Measurements from ENCODE around the gene DICER1.

DICER1 gene

GRCh38 chr14:95128140-95128539, 29.2 kb downstream of the DICER1 start:
- no peak overlapping the region for H3K27ac ChIP-seq (ENCODE audit: insufficient read depth, low read length, poor library complexity, severe bottlenecking)
- no peaks in the 10 kb centered on the region for H3K27me3 ChIP-seq (replicated peaks; ENCODE audit: control insufficient read depth, insufficient read depth, low read length, poor library complexity, severe bottlenecking)
- H3K9me3 ChIP-seq (ENCODE audit: control insufficient read depth, low read length), result no peaks in the 10 kb centered on the region
- H3K4me3 ChIP-seq (ENCODE audit: insufficient read depth, low read depth, low read length, poor library complexity, severe bottlenecking), result no peak overlapping the region
- no peak for DNase-seq
- H3K4me1 ChIP-seq (ENCODE audit: control insufficient read depth, insufficient read depth, low read length, poor library complexity, severe bottlenecking), result no peaks in the 10 kb centered on the region
- peaks cover 51% of the 10 kb centered on the region for H3K36me3 ChIP-seq (ENCODE audit: control insufficient read depth, insufficient read depth, low read length)

GRCh38 chr14:95127531-95127911, 29.8 kb downstream of the DICER1 start:
- no peak for DNase-seq
- H3K4me1 ChIP-seq (ENCODE audit: control insufficient read depth, insufficient read depth, low read length, poor library complexity, severe bottlenecking), result no peaks in the 10 kb centered on the region
- H3K9me3 ChIP-seq (ENCODE audit: control insufficient read depth, low read length), result no peaks in the 10 kb centered on the region
- H3K36me3 ChIP-seq (ENCODE audit: control insufficient read depth, insufficient read depth, low read length), result peaks cover 46% of the 10 kb centered on the region
- H3K27ac ChIP-seq (ENCODE audit: insufficient read depth, low read length, poor library complexity, severe bottlenecking), result no peak overlapping the region
- H3K4me3 ChIP-seq (ENCODE audit: insufficient read depth, low read depth, low read length, poor library complexity, severe bottlenecking), result no peak overlapping the region
- no peaks in the 10 kb centered on the region for H3K27me3 ChIP-seq (replicated peaks; ENCODE audit: control insufficient read depth, insufficient read depth, low read length, poor library complexity, severe bottlenecking)

GRCh38 chr14:95126906-95127530, 30.3 kb downstream of the DICER1 start:
- no peak overlapping the region for H3K27ac ChIP-seq (ENCODE audit: insufficient read depth, low read length, poor library complexity, severe bottlenecking)
- H3K9me3 ChIP-seq (ENCODE audit: control insufficient read depth, low read length), result no peaks in the 10 kb centered on the region
- no peak overlapping the region for H3K4me3 ChIP-seq (ENCODE audit: insufficient read depth, low read depth, low read length, poor library complexity, severe bottlenecking)
- no peaks in the 10 kb centered on the region for H3K27me3 ChIP-seq (replicated peaks; ENCODE audit: control insufficient read depth, insufficient read depth, low read length, poor library complexity, severe bottlenecking)
- no peak for DNase-seq
- H3K36me3 ChIP-seq (ENCODE audit: control insufficient read depth, insufficient read depth, low read length), result peaks cover 46% of the 10 kb centered on the region
- no peaks in the 10 kb centered on the region for H3K4me1 ChIP-seq (ENCODE audit: control insufficient read depth, insufficient read depth, low read length, poor library complexity, severe bottlenecking)

GRCh38 chr14:95125915-95126314, 31.4 kb downstream of the DICER1 start:
- no peaks in the 10 kb centered on the region for H3K9me3 ChIP-seq (ENCODE audit: control insufficient read depth, low read length)
- H3K27ac ChIP-seq (ENCODE audit: insufficient read depth, low read length, poor library complexity, severe bottlenecking), result no peak overlapping the region
- H3K36me3 ChIP-seq (ENCODE audit: control insufficient read depth, insufficient read depth, low read length), result peaks cover 38% of the 10 kb centered on the region
- no peak overlapping the region for H3K4me3 ChIP-seq (ENCODE audit: insufficient read depth, low read depth, low read length, poor library complexity, severe bottlenecking)
- no peaks in the 10 kb centered on the region for H3K27me3 ChIP-seq (replicated peaks; ENCODE audit: control insufficient read depth, insufficient read depth, low read length, poor library complexity, severe bottlenecking)
- no peak for DNase-seq
- no peaks in the 10 kb centered on the region for H3K4me1 ChIP-seq (ENCODE audit: control insufficient read depth, insufficient read depth, low read length, poor library complexity, severe bottlenecking)

- H3K36me3 ChIP-seq (ENCODE audit: control insufficient read depth, insufficient read depth, low read length), result peaks cover 42% of the 10 kb centered on the region
- no peak overlapping the region for H3K27ac ChIP-seq (ENCODE audit: insufficient read depth, low read length, poor library complexity, severe bottlenecking)
- no peak overlapping the region for H3K4me3 ChIP-seq (ENCODE audit: insufficient read depth, low read depth, low read length, poor library complexity, severe bottlenecking)
- no peaks in the 10 kb centered on the region for H3K4me1 ChIP-seq (ENCODE audit: control insufficient read depth, insufficient read depth, low read length, poor library complexity, severe bottlenecking)
- H3K27me3 ChIP-seq (replicated peaks; ENCODE audit: control insufficient read depth, insufficient read depth, low read length, poor library complexity, severe bottlenecking), result no peaks in the 10 kb centered on the region
- no peaks in the 10 kb centered on the region for H3K9me3 ChIP-seq (ENCODE audit: control insufficient read depth, low read length)
- no peak for DNase-seq
These were observed 32.1 kb downstream of the DICER1 start for GRCh38 chr14:95125221-95125620.

GRCh38 chr14:95123891-95124579, 33.3 kb downstream of the DICER1 start:
- no peaks in the 10 kb centered on the region for H3K4me1 ChIP-seq (ENCODE audit: control insufficient read depth, insufficient read depth, low read length, poor library complexity, severe bottlenecking)
- H3K36me3 ChIP-seq (ENCODE audit: control insufficient read depth, insufficient read depth, low read length), result peaks cover 43% of the 10 kb centered on the region
- H3K4me3 ChIP-seq (ENCODE audit: insufficient read depth, low read depth, low read length, poor library complexity, severe bottlenecking), result no peak overlapping the region
- H3K9me3 ChIP-seq (ENCODE audit: control insufficient read depth, low read length), result no peaks in the 10 kb centered on the region
- no peak for DNase-seq
- H3K27ac ChIP-seq (ENCODE audit: insufficient read depth, low read length, poor library complexity, severe bottlenecking), result no peak overlapping the region
- H3K27me3 ChIP-seq (replicated peaks; ENCODE audit: control insufficient read depth, insufficient read depth, low read length, poor library complexity, severe bottlenecking), result no peaks in the 10 kb centered on the region

- no peaks in the 10 kb centered on the region for H3K27me3 ChIP-seq (replicated peaks; ENCODE audit: control insufficient read depth, insufficient read depth, low read length, poor library complexity, severe bottlenecking)
- H3K36me3 ChIP-seq (ENCODE audit: control insufficient read depth, insufficient read depth, low read length), result peaks cover 50% of the 10 kb centered on the region
- DNase-seq, result no peak
- H3K27ac ChIP-seq (ENCODE audit: insufficient read depth, low read length, poor library complexity, severe bottlenecking), result no peak overlapping the region
- H3K4me3 ChIP-seq (ENCODE audit: insufficient read depth, low read depth, low read length, poor library complexity, severe bottlenecking), result no peak overlapping the region
- H3K4me1 ChIP-seq (ENCODE audit: control insufficient read depth, insufficient read depth, low read length, poor library complexity, severe bottlenecking), result no peaks in the 10 kb centered on the region
- no peaks in the 10 kb centered on the region for H3K9me3 ChIP-seq (ENCODE audit: control insufficient read depth, low read length)
These were observed 34.7 kb downstream of the DICER1 start for GRCh38 chr14:95122621-95122945.

GRCh38 chr14:95121911-95122620, 35.3 kb downstream of the DICER1 start:
- Histone ChIP-seq H3K36me3 (ENCODE audit: control insufficient read depth, insufficient read depth, low read length) (peaks cover 48% of the 10 kb centered on the region), H3K27ac (ENCODE audit: insufficient read depth, low read length, poor library complexity, severe bottlenecking) (no peak overlapping the region), H3K9me3 (ENCODE audit: control insufficient read depth, low read length) (no peaks in the 10 kb centered on the region), H3K4me1 (ENCODE audit: control insufficient read depth, insufficient read depth, low read length, poor library complexity, severe bottlenecking) (no peaks in the 10 kb centered on the region), H3K27me3 (replicated peaks; ENCODE audit: control insufficient read depth, insufficient read depth, low read length, poor library complexity, severe bottlenecking) (no peaks in the 10 kb centered on the region), H3K4me3 (ENCODE audit: insufficient read depth, low read depth, low read length, poor library complexity, severe bottlenecking) (no peak overlapping the region)
- DNase-seq, result no peak

- Histone ChIP-seq H3K27ac (ENCODE audit: insufficient read depth, low read length, poor library complexity, severe bottlenecking) (no peak overlapping the region), H3K27me3 (replicated peaks; ENCODE audit: control insufficient read depth, insufficient read depth, low read length, poor library complexity, severe bottlenecking) (no peaks in the 10 kb centered on the region), H3K4me1 (ENCODE audit: control insufficient read depth, insufficient read depth, low read length, poor library complexity, severe bottlenecking) (no peaks in the 10 kb centered on the region), H3K36me3 (ENCODE audit: control insufficient read depth, insufficient read depth, low read length) (peaks cover 50% of the 10 kb centered on the region), H3K4me3 (ENCODE audit: insufficient read depth, low read depth, low read length, poor library complexity, severe bottlenecking) (no peak overlapping the region), H3K9me3 (ENCODE audit: control insufficient read depth, low read length) (no peaks in the 10 kb centered on the region)
- DNase-seq, result no peak
These were observed 38.0 kb downstream of the DICER1 start for GRCh38 chr14:95119336-95119735.

All from effector memory CD4-positive, alpha-beta T cell (primary cell).